ENCODE measurements around the gene SLC25A22. TPM values are rescaled to one million over a fixed set of nuclear protein-coding genes. Genes with fewer than 3 reads are reported as not detected.

Gene SLC25A22
- total and polyA plus RNA-seq, 9 of the 15 experiments (the other 6 are each of a cell fraction or from before 2014, with no cell fraction given), result 0.41 to 55.4 (median 11.4) TPM

DNA sequence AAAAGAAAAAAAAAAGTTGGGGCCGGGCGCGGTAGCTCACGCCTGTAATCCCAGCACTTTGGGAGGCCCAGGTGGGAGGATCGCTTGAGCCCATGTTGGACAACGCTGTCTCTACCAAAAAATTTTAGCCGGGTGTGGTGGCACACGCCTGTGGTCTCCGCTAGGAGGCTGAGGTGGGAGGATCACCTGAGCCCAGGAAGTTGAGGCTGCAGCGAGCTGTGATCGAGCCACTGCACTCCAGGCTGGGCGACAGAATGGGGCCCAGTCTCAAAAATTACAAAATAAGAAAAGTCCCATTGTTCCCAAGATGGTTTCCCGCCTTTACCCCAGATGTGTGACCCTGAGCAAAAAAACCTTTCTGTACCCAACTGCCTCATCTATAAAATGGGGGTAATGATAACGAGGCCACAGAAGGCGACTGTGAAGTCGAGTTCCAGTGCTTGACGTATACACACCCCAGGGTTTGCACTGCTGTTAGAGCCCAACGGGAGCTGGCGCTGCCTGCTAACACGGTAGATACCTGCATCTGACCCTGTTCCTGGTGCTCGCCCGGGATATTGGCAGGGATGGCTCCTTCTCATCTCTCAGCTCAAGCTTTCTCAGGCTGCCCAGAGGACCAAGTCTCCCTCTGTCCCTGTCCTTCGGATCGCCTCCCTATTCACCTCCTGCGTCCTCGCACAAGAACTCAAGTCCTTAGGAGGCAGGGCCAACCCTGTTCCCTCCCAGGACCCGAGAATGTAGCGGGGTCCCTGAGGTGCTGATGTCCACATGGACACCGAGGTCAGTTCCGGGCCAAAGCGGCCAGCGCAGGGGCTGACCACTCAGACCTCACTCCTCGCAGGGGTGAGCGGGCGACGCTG, 10.6 kb upstream of the SLC25A22 start (continued):
- TF ChIP-seq, protein P1, sequence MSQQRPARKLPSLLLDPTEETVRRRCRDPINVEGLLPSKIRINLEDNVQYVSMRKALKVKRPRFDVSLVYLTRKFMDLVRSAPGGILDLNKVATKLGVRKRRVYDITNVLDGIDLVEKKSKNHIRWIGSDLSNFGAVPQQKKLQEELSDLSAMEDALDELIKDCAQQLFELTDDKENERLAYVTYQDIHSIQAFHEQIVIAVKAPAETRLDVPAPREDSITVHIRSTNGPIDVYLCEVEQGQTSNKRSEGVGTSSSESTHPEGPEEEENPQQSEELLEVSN (IDR thresholded peaks at IDR 0.05; ENCODE audit: borderline replicate concordance in 1 of 2, extremely low read depth in 1 of 2, insufficient read depth in 1 of 2, insufficient read length in 1 of 2, low read depth in 1 of 2, low read length in 1 of 2, poor library complexity in 1 of 2, severe bottlenecking in 1 of 2), result peak in 1 of 2 experiments; percentile 5
- TF ChIP-seq ZNF431 (CRISPR knock-in tag; IDR thresholded peaks at IDR 0.05), result no peak
- TF ChIP-seq ATF7 (IDR thresholded peaks at IDR 0.05), result no peak
- TF ChIP-seq ZFX (CRISPR knock-in tag; IDR thresholded peaks at IDR 0.05), result no peak
- TF ChIP-seq ZC3H11A (IDR thresholded peaks at IDR 0.05; ENCODE audit: low read depth, low read length), result no peak

- ChIA-PET CTCF (ENCODE audit: low intra/inter-chr PET ratio) (no interaction called here), POLR2A (interaction anchor here (1.0 to 1.9 kb wide), 3 partner anchors 10 to 18 kb away, joined by 3 to 4 read pairs (median 4); no protein-coding TSS in a partner anchor)
- BruUV-seq (replicated peaks), result no TSS peak
- in situ Hi-C loops (cut with MboI) (no loop called here), intact Hi-C loops (cut with micrococcal nuclease) (loop anchor here (2.0 kb wide), 1 partner anchor 28 kb away; the partner anchor contains the start of gene CD151)
- Histone ChIP-seq H3K4me3 (peak overlapping the region; percentile 65), H3K36me3 (ENCODE audit: control insufficient read depth, insufficient read depth, low read length) (peaks cover 35% of the 10 kb centered on the region; the same call in 1 of the 3 replicates), H3K79me2 (ENCODE audit: control insufficient read depth, insufficient read depth, low read length) (peaks cover 38% of the 10 kb centered on the region), H3K27ac (ENCODE audit: extremely low read depth, low read depth, low read length) (peak overlapping the region; percentile 94), H3K4me1 (replicated peaks in 1 of 2; ENCODE audit: control insufficient read depth in 2 of 2, insufficient read depth in 2 of 2, low read length in 2 of 2) (peaks cover 10 to 84% of the 10 kb centered on the region in 2 experiments; a peak in 4 of 5 replicates), H4K20me1 (replicated peaks; ENCODE audit: control insufficient read depth, insufficient read depth, low read length) (no peaks in the 10 kb centered on the region), H3K9ac (ENCODE audit: insufficient read depth in 1 of 2, low read depth in 2 of 2, low read length in 2 of 2) (peak overlapping the region; percentile 52 to 97), H3K4me2 (ENCODE audit: insufficient read depth, low read length) (peak overlapping the region; percentile 85), H3K9me3 (replicated peaks; ENCODE audit: control insufficient read depth, insufficient read depth, low read depth, low read length) (no peaks in the 10 kb centered on the region), H3K9me1 (ENCODE audit: control insufficient read depth, insufficient read depth, low read length) (no peaks in the 10 kb centered on the region), H2AFZ (ENCODE audit: low read depth, low read length) (peak overlapping the region; percentile 57; the same call in 1 of the 2 replicates), H3K27me3 (ENCODE audit: control insufficient read depth in 2 of 2, insufficient read depth in 2 of 2, low read length in 2 of 2) (no peaks in the 10 kb centered on the region)
- FAIRE-seq, result no peak
- WGBS (ENCODE audit: insufficient coverage, low coverage, missing lambda C conversion rate), result 12% methylated on average over 15 of the region's 18 CpGs
- DNase-seq (ENCODE audit: extremely low read depth in 1 of 4, low spot score in 3 of 4), result no peak
- ATAC-seq, result no peak
- TF ChIP-seq TFAP4 (CRISPR knock-in tag; IDR thresholded peaks at IDR 0.05; ENCODE audit: borderline replicate concordance), result 0 out of 2 replicates have a peak, but pooled peaks have one; percentile 8
- TF ChIP-seq PYGO2 (tag; IDR thresholded peaks at IDR 0.05), result no peak
- peak; percentile 56 for TF ChIP-seq SAP30 (IDR thresholded peaks at IDR 0.05; ENCODE audit: borderline replicate concordance, insufficient read depth, low read depth, low read length, poor library complexity, severe bottlenecking)
- no peak for TF ChIP-seq EP400 (IDR thresholded peaks at IDR 0.05)
- no peak for TF ChIP-seq CHD1 (IDR thresholded peaks at IDR 0.05; ENCODE audit: low read length)
- TF ChIP-seq SMAD1 (IDR thresholded peaks at IDR 0.05; ENCODE audit: low read depth, low read length, partially characterized antibody), result no peak
- TF ChIP-seq ZNF589 (CRISPR knock-in tag; IDR thresholded peaks at IDR 0.05; ENCODE audit: low read depth), result no peak
- TF ChIP-seq NFE2L1 (tag; IDR thresholded peaks at IDR 0.05; ENCODE audit: borderline replicate concordance, low read depth), result no peak
- TF ChIP-seq MYC (IDR thresholded peaks at IDR 0.05; ENCODE audit: low read depth, low read length), result no peak
- no peak for TF ChIP-seq MYC (CRISPR knock-in tag; IDR thresholded peaks at IDR 0.05; ENCODE audit: borderline replicate concordance, low read depth)
- peak; percentile 50; the same call in 1 of the 2 replicates for TF ChIP-seq POLR2G (IDR thresholded peaks at IDR 0.05; ENCODE audit: low read depth, low read length)
- TF ChIP-seq ZNF551 (CRISPR knock-in tag; IDR thresholded peaks at IDR 0.05), result no peak
- peak; percentile 16; the same call in 1 of the 2 replicates for TF ChIP-seq ERF (CRISPR knock-in tag; IDR thresholded peaks at IDR 0.05)
These were observed 6.5 kb upstream of the SLC25A22 start for GRCh38 chr11:804599-804964.

All from K562 (cell line).